Ammon's horn (tissue), 1 donor: ENCODE results near the gene ADRM1.

Source experiments
- DNase-seq: peaks from one replicate; pipeline ENCODE4 v3.0.0-alpha.2; 2016; ENCODE audit warnings: low spot score

Gene ADRM1, protein sequence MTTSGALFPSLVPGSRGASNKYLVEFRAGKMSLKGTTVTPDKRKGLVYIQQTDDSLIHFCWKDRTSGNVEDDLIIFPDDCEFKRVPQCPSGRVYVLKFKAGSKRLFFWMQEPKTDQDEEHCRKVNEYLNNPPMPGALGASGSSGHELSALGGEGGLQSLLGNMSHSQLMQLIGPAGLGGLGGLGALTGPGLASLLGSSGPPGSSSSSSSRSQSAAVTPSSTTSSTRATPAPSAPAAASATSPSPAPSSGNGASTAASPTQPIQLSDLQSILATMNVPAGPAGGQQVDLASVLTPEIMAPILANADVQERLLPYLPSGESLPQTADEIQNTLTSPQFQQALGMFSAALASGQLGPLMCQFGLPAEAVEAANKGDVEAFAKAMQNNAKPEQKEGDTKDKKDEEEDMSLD

DNA sequence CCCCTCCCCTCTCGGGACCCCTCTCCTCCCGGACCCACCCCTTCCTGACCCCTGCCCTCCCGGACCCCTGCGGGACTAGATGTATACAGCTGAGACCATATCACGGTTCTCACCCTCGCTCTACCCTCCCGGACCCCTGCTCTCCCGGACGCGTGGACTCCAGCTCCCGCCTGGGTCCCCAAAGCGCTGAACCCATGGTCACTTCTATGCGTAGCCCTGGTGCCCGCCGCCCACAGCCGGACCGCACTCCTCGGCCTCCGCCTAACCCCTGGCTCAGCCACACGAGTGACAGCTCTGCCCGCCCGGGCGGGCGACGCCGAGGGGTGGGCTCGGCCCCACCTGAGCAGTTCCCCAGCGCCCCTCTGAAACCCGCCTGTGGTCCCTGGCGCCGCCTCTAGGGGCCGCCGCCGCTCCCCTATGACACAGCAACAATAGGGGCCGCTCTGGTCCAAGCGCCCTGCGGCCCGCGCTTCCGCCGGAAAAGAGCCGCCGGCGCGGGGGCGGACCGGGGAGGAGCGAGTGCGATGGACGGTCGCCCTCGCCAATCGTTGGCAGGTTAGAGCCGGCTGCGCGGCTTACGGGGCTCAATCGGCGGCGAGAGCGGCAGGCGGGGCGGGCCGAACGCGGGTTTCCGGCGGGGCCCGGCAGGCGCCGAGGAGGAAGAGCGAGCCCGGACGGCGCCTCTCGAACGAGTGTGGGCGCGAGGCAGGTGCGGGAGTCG is at the start of gene ADRM1:
ADRM1 (plus strand) TSS at position 657 of the 721 bp plus-strand sequence. CDS start 572 bp downstream, outside the sequence.
- DNase-seq: peak; percentile 96

DNA sequence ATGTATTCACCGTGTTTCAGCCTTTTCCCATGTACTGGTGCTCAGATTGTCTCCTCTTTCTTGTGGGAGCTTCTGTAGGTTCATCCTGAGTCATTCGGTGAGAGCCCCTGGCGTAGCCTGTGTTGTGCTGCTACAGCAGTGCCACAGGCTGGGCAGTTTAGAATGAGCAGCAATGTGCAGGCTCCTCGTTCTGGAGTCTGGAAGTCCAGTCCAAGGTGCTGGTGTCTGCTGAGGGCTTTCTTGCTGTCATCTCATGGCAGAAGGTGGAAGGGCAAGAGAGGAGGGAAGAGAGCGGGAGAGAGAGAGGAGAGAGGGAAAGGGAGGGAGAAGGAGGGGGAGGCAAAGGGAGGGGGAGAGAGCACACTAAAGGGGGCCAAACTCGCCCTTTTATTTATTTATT is 49.4 kb upstream of the ADRM1 start:
- DNase-seq: no peak

DNA sequence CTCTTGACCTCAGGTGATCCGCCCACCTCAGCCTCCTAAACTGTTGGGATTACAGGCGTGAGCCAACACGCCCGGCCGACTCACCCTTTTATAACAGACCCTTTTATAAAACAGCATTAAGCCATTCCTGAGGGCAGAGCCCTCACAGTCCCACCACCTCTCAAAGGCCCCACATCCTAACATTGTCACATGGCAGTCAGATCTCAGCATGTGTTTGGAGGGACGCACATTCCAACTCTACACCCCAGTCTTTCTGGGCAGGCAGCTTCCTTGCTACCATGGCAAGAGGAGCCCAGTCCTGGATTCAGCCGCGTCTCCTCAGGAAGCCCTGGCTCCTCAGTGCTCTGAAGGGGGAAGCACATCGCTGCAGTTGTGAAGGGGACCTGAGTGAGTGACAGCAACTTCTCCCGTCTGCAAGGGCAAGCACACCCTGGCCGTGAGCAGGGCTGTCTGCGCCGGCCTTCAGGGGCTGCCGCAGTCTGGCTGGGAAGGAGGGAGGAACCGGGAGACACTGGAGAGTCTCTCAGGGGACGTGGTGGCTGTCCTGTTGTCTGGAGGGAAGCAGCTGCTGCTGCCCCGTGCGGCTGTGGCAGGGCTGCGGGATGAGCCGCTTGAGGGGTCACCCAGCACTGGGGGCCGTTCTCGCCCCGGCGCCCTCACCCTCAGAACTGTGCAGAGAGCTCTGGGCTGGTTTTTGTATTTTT is 48.6 kb upstream of the ADRM1 start:
- DNase-seq: no peak

DNA sequence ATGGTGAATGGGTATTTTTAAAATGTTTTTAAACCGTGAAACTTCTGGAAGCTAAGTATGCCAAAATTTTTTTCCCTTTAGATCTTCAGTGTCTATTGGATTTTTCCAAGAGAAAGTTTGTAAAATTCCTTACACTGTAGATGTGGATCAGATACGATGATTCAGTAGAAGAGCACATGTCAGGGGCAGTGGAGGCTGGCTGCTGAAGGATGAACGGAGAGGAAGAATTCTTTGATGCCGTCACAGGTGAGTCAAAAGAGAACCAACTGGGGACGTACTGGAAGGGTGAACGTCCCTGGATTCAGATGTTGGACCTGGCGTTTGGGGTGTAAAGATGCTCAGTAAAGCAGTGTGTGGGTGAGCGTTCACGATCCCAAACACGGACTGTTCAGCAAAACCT is 46.8 kb upstream of the ADRM1 start:
- no peak for DNase-seq

DNA sequence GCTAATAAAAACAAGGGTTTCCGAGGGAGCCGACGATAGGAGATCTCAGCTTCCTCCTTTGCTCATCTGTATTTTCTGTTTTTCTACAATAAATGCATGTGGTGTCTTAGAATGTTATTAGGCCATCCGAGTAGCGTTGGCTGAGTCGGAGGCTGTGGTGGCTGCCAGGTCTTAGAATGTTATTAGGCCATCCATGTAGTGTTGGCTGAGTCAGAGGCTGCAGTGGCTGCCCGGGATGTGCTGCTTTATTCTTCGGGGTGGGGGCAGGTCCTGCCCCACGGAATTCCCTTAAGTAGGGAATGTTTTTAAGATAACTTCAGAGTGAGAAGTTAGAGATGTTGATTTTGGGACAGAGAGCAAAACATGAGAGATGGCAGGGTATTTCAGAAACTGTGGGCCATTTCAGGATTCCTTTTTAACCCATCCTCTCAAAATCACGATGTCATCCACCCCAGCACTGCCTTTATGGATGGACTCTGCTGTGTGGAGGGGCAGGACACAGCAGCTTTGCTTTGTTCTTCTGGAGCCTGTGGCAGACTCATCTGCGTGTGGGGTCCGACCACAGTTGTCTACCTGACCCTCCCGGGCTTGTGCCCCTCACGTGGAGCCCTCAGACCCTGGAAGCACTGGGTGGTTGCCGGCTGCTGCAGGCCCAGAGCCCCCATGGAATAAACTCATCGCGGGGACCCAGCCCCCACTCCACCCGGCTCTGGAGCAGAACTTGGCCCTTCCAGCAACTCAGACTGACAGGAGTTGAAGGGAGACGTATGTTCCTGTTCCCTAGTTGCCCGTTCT is 44.1 kb upstream of the ADRM1 start:
- DNase-seq: no peak

DNA sequence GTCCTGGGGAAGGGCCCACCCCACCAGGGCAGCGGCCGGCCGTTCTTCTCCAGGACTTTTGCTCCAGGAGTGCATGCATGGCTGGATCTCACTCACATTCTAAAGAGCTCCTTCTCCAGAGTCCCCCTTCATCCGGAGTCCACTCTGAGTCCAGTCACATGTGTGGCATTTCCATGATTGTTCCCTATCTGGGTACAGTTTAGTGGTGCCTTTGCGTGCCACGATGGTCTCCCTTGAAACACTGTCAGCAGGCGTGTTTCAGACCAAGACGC is 43.6 kb upstream of the ADRM1 start:
- no peak for DNase-seq

DNA sequence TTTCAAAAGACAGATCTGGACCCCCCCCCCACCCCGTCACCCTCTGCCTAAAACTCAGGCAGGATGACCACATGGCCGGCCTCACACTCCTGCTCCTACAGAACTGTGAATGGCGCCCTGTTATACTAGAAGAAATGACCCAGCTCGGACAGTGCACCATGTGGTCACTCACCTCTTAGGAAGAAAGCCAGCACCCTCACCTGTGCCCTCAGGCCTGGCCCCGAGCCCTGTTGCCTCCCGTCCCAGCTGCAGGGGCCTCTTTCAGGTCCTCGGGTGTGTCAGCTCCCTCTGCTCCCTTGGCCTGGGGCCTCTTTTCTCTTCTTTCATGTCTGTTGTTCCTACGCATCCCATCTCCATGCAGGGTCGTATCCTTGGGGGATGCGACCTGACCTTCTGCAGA is 40.7 kb upstream of the ADRM1 start:
- DNase-seq: no peak

DNA sequence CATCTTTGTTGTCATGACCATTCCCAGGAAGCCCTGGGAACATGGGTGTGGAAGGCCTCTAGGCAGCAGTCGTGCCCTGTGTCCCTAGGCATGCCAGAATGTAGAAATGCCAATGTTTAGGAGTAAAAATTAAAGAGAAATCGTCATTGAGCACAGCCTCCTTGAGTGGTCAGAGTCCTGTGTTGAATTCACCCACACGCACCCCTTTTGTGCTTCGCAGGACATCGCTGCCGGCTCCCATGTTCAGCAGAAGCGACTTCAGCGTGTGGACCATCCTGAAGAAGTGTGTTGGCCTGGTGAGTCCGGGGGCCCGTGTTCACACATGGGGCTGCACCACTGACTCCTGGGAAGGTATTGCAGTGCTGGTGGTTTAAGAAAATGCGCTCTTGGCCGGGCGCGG is 39.4 kb upstream of the ADRM1 start:
- DNase-seq: no peak

DNA sequence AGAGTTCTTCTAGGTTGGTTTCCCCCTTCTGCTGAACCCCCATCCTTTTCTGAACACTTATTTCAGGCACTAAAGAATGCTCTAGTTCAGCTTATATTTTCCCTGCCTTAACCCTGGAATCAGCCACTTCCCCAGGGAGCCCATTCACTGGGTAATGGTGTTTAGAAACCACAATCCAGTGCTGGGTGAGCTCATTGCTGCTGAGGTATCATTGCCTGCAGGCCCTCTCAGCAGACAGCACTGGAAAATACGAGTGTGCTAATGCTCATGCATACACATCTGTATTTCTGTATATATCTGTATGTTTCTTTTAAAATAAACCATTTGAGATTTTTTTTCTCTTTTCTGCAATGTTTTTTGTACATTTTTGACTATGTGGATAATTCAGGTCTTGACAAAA is 37.4 kb upstream of the ADRM1 start:
- no peak for DNase-seq

DNA sequence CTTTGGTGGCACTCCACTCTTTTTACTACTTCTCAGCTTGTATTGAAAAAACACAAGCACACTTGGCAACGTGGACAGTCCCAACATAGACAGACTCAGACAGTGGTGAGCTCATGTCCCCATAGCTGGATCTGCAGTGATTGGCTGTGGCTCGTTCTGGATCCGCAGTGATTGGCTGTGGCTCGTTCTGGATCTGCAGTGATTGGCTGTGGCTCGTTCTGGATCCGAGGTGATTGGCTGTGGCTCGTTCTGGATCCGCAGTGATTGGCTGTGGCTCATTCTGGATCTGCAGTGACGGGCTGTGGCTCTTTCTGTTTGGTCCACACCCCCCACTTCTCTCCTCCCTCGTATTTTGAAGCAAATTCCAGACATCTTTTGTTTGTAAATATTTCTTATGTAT is 36.5 kb upstream of the ADRM1 start:
- no peak for DNase-seq

DNA sequence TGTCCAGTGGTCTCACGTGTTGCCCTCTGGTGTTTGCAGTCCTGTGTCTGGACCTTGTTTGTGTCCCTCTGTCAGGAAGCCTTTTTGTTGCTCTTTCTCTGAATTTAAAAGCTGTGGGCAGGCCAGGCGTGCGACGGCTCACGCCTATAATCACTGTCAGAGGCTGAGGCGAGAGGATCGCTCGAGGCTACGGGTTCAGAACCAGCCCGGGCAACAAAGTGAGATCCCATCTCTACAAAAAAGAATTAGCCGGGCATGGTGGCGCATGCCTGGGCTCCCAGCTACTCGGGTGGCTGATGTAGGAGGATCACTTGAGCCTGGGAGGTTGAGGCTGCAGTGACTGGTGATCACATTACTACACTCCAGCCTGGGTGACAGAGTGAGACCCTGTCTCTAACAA is 35.9 kb upstream of the ADRM1 start:
- no peak for DNase-seq

DNA sequence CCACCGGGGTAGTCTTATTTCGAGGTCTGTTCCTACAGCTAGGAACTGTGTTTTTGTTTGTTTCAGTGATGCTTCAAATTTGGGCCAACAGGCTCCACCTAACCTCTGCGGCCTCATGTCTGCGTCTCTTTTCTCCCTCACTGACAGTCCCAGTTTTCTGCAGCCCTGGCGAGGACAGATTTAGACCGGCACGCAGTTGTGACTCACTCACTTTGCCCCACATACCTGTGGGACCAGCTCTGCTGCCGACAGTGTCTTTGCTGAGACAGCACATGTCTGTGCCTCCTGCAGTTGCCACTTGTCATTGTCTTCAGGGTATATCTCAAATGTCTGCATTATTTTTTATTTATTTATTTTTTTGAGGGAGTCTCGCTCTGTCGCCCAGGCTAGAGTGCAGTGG is 35.3 kb upstream of the ADRM1 start:
- DNase-seq: no peak

DNA sequence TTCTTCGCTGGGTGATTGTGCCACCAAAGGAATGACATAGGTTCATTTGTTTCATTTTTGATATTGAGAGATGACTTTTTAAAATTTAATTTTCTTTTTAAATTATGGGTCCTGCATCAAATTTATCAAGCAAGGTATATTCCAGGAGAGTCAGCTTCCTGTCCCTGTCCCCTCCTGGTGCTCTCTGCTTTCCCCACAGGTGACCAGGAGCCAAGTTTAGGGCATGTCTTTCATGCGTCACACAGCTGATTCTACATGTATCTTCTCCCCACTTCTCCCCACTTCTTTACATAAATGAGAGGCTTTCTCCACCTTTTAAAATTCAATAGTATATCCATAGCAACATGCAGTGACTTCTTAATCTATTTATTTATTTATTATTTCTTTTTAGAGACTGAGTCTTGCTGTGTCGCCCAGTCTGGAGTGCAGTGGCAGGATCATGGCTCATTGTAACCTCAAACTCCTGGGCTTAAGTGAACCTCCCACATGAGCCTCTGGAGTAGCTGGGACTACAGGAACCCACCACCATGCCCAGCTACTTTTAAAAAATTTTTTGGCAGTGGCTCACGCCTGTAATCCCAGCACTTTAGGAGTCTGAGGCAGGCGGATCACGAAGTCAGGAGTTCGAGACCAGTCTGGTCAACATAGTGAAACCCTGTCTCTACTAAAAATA is 34.4 kb upstream of the ADRM1 start:
- no peak for DNase-seq

DNA sequence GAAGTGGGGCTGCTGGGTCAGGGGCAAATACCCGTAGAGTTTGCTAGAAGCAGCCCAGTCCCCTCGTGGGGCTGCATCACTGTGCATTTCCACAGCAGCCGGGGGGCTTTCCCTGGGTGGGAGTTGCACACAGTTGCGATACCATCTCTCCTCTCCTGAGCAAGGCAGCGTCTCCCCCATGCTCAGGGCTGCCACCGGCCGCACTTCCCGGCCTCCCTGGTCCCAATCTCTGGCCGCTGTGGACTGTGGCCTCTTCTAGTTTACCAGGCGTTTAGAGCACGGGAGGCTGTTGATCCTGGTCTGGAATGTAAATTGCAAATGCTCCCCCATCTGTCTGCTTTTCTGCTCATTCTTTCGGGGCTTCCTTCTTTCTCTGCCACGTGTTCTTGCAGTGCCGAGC is 33.4 kb upstream of the ADRM1 start:
- DNase-seq: no peak

DNA sequence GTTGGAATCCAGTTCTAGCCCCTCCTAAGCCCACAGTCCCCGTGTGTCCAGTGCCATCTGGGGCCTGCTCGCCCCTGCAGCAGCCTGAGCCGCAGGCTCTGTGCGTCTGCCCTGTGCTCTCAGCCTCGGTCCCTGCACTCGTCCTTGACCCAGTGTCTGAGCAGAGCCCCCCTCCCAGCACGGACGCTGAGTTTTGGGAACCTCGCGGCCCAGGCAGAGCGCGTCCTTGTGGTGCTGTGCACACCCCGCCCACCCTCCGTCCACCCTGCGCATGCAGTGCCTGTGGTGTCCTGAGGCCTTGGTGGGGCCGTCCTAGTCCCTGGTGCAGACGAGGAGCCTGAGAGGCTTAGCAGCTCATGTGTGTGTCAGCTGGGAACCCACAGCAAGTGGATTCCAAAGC is 32.9 kb upstream of the ADRM1 start:
- no peak for DNase-seq

DNA sequence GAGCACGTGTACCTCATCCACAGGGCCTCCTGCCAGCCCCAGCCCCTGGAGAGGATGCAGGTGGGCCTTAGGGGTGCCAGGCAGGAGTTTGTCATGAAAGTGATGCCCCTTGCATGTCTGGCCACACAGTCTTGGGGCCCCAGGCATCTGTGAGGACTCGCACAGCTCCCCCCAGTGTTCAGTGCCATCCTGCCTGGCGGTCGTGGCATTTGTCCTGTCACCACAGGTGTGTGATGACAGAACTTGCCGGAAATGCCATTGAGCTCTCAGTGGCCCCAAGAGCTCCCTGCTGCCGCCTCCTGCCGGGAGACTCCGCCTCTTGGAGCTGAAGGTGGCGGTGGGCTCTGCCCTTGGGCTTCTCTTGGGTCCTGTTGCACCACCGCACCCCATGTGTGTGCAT is 30.6 kb upstream of the ADRM1 start:
- no peak for DNase-seq

DNA sequence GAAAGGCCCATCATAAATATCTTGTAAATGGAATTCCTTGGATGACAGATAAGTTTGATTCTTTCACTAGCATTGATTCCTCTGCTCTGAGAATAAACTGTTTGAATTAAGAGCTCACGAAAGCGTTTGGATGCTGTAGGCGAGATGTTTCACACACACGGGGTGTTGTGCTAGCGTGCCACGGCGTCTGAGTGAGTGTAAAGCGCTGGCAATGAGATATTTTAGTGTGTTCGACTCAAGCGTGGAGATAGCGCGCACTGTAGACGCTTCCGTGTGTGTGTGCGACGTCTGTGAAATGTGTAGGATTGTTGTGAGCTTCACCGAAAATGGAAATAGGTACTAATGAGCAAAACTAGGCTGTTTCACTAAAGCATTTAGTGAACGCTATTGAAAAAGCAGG is 29.4 kb upstream of the ADRM1 start:
- no peak for DNase-seq

DNA sequence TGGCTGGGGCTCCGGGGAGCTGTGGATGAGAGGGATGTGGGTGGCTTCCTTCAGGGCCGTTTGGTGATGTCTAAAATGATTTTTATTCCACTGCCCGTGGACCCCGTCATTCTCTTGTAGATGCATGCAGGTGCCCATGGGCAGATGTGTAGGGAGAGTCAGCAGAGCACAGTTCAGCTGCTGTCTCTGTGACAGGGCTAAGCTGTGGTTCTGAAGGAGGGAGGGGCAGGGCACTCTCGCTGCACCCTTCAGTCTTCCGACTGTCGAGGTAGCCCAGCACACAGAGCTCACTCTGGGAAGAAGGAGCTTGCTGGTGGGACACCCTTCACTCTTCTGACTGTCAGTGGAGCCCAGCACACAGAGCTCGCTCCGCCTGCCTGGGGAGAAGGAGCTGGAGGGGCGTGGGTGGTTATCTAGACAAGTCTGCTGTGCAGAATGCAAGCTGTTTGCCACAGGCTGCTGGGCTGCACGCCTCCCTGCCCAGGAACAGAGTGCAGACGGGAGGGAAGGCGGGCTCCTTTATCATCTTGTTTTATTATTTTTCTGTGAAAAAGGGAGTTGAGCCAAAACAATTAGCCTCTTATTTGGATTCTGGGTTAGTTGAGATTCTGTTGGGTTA is 28.4 kb upstream of the ADRM1 start:
- DNase-seq: peak; percentile 82

DNA sequence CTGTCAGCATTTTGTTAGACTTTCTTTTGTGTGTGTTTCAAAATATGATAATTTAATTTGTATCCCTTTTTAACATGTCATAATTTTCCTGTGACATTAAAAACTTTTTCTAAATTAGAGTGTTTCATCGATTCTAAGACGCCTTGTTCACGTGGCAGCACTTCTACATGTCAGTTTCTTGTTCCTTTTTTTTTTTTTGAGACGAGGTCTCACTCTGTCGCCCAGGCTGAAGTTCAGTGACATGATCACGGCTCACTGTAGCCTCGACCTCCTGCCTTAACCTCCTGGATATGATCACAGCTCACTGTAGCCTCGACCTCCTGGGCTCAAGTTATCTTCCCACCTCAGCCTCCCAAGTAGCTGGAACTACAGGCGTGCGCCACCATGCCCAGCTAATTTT is 27.6 kb upstream of the ADRM1 start:
- no peak for DNase-seq

DNA sequence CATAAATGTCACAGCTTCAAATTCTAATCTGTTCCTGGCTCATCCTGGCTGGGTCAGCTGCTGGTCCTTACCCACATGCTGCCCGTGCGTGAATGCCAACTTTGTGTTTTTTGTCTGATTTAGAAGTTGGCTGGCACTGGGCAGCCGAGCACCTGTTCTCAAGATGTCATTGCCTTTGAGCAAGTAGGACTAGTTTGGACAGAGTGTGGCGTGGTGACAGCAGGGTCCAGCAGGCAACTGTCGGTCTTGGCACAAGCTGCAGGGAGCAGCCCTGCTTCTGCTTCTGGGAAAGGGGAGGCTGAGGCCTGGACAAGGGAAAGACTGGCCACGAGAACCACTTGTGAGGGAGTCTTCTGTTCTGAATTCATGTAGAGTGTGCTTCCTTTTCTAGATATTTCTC is 26.4 kb upstream of the ADRM1 start:
- DNase-seq: peak; percentile 52

DNA sequence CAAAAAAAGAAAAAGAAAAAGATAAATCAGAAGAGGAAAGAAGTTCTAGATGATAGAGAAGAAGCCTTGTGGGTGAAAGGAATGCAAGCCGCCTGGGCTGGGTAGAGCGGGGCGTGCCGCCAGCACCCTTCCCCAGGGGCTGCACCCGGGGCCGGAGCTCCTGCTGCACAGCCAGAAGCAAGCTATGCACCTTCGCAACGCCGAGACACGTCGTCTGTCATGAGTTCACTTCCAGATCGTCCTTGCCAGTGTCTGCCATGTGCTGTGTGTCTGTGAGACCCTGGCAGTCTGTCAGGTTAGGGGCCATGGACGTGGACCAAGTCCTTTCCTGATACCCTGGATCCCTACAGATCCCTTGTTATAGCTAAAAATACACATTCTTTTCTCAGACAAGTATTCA is 25.5 kb upstream of the ADRM1 start:
- no peak for DNase-seq
